ENCODE results near the gene FSTL5.

FSTL5 gene

DNA sequence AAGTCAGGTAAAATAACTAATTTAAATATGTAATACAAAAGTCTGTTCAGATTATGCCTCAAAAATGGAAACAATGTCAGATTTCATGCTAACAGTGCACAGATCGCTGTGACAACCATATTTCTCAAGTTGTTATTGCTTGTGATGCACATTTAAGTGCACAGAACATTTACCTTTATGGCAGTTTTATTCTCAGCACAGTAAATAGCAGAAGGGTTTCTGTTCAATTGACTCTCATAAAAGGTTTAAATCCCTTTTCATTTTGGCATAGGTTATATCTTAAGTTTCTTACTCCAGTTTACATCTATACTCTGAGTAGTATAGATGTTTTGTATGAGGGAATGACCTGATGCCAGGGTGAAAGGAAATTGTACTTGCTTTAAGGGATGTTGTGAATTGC lies 247.8 kb downstream of the FSTL5 start:
- H3K27me3 ChIP-seq (ENCODE audit: control insufficient read depth, insufficient read depth, low read length) = no peaks in the 10 kb centered on the region
- no peaks in the 10 kb centered on the region for H3K4me1 ChIP-seq (ENCODE audit: control insufficient read depth, insufficient read depth, low read length)
- no peak for DNase-seq (ENCODE audit: low read depth, low spot score)
- no peak overlapping the region for H3K27ac ChIP-seq (ENCODE audit: low read length)
- no peaks in the 10 kb centered on the region for H3K9me3 ChIP-seq (ENCODE audit: control insufficient read depth, insufficient read depth, low read length)
- no peak overlapping the region for H3K4me3 ChIP-seq (ENCODE audit: low read length)
- WGBS (ENCODE audit: insufficient coverage, insufficient read length) = no CpG with 5 or more reads among the region's 1 CpG
- H3K36me3 ChIP-seq (ENCODE audit: control insufficient read depth, insufficient read depth, low read length) = no peaks in the 10 kb centered on the region

DNA sequence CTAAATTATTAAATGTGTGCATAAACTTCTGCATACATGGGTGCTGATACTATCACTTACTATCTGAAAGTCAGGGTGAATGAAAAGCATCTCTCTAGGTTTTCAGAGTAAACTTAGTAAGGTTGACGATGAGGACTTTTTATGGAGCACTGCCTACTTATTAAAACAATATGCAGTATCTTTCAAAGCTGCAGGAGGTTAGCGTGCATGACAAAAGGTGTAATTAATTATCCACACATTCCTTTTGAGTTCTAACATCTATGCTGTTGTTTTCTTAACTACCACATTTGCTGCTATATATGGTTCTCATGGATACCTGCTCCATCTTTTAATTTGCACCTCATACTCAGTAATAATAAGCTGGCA lies 256.2 kb downstream of the FSTL5 start:
- H3K4me1 ChIP-seq (ENCODE audit: control insufficient read depth, insufficient read depth, low read length) = no peaks in the 10 kb centered on the region
- no peak overlapping the region for H3K4me3 ChIP-seq (ENCODE audit: low read length)
- no peak for DNase-seq (ENCODE audit: low read depth, low spot score)
- no CpG with 5 or more reads among the region's 2 CpGs for WGBS (ENCODE audit: insufficient coverage, insufficient read length)
- no peaks in the 10 kb centered on the region for H3K36me3 ChIP-seq (ENCODE audit: control insufficient read depth, insufficient read depth, low read length)
- no peak overlapping the region for H3K27ac ChIP-seq (ENCODE audit: low read length)
- H3K9me3 ChIP-seq (ENCODE audit: control insufficient read depth, insufficient read depth, low read length) = no peaks in the 10 kb centered on the region
- no peaks in the 10 kb centered on the region for H3K27me3 ChIP-seq (ENCODE audit: control insufficient read depth, insufficient read depth, low read length)

GRCh38 chr4:161906836-161907589 lies 256.8 kb downstream of the FSTL5 start:
- Histone ChIP-seq H3K9me3 (ENCODE audit: control insufficient read depth, insufficient read depth, low read length) (no peaks in the 10 kb centered on the region), H3K36me3 (ENCODE audit: control insufficient read depth, insufficient read depth, low read length) (no peaks in the 10 kb centered on the region)
- WGBS (ENCODE audit: insufficient coverage, insufficient read length) = no CpG with 5 or more reads among the region's 4 CpGs

GRCh38 chr4:161900110-161900509 lies 263.7 kb downstream of the FSTL5 start:
- Histone ChIP-seq H3K36me3 (ENCODE audit: control insufficient read depth, insufficient read depth, low read length) (no peaks in the 10 kb centered on the region), H3K4me1 (ENCODE audit: control insufficient read depth, insufficient read depth, low read length) (no peaks in the 10 kb centered on the region), H3K9me3 (ENCODE audit: control insufficient read depth, insufficient read depth, low read length) (no peaks in the 10 kb centered on the region), H3K27ac (ENCODE audit: low read length) (no peak overlapping the region), H3K4me3 (ENCODE audit: low read length) (no peak overlapping the region), H3K27me3 (ENCODE audit: control insufficient read depth, insufficient read depth, low read length) (no peaks in the 10 kb centered on the region)
- DNase-seq (ENCODE audit: low read depth, low spot score) = no peak
- WGBS (ENCODE audit: insufficient coverage, insufficient read length) = no CpG with 5 or more reads among the region's 6 CpGs

More at GRCh38 chr4:161906836-161907589, 256.8 kb downstream of the FSTL5 start:
- Histone ChIP-seq H3K4me1 (ENCODE audit: control insufficient read depth, insufficient read depth, low read length) (no peaks in the 10 kb centered on the region), H3K27ac (ENCODE audit: low read length) (no peak overlapping the region), H3K27me3 (ENCODE audit: control insufficient read depth, insufficient read depth, low read length) (no peaks in the 10 kb centered on the region), H3K4me3 (ENCODE audit: low read length) (no peak overlapping the region)
- DNase-seq (ENCODE audit: low read depth, low spot score) = no peak

- Histone ChIP-seq H3K9me3 (ENCODE audit: control insufficient read depth, insufficient read depth, low read length) (no peaks in the 10 kb centered on the region), H3K4me1 (ENCODE audit: control insufficient read depth, insufficient read depth, low read length) (no peaks in the 10 kb centered on the region), H3K27ac (ENCODE audit: low read length) (no peak overlapping the region), H3K4me3 (ENCODE audit: low read length) (no peak overlapping the region), H3K36me3 (ENCODE audit: control insufficient read depth, insufficient read depth, low read length) (no peaks in the 10 kb centered on the region), H3K27me3 (ENCODE audit: control insufficient read depth, insufficient read depth, low read length) (no peaks in the 10 kb centered on the region)
- no peak for DNase-seq (ENCODE audit: low read depth, low spot score)
- WGBS (ENCODE audit: insufficient coverage, insufficient read length) = no CpG with 5 or more reads among the region's 6 CpGs
Observed at GRCh38 chr4:161894493-161895167, 269.2 kb downstream of the FSTL5 start.

DNA sequence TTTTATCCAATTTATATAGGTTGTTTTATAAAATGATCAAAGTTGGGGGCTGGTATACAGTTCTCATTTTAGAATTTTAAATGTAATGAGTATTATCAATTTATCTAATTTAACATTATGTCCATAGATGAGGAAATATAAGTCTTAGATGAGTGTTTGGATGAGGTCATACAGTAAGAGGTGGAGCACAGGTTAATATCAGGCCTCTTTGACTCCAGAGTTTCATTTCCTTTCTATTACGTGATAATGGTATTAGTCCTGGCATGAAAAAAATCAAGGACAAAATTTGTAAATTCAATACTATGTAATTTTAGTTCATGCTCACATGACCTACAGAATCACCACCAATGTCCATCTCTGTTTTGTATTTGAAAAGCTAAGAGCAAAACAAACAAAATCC lies 269.8 kb downstream of the FSTL5 start:
- no peak for DNase-seq (ENCODE audit: low read depth, low spot score)
- WGBS (ENCODE audit: insufficient coverage, insufficient read length) = no CpG with 5 or more reads among the region's 1 CpG

DNA sequence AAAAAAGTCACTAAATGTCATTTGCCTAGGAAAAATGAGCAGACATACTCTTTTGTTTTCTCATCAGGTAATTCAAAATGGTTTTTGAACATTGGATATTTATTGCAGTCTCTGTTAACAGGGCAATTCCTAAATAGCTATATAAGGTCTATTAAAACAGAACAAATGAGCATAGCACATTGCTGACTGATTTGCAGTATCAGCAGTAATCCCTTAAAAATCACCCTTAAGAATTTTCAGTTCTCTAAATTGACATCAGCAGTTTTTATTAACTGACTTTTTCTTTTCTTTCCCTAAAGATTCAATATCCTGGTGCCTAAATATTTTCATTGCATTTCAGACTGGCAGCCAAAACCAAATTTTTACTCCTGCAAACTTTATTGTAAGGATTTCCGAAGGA lies 270.2 kb downstream of the FSTL5 start:
- H3K27ac ChIP-seq (ENCODE audit: low read length) = no peak overlapping the region
- H3K4me1 ChIP-seq (ENCODE audit: control insufficient read depth, insufficient read depth, low read length) = no peaks in the 10 kb centered on the region
- no peaks in the 10 kb centered on the region for H3K27me3 ChIP-seq (ENCODE audit: control insufficient read depth, insufficient read depth, low read length)
- H3K36me3 ChIP-seq (ENCODE audit: control insufficient read depth, insufficient read depth, low read length) = no peaks in the 10 kb centered on the region
- DNase-seq (ENCODE audit: low read depth, low spot score) = no peak
- H3K4me3 ChIP-seq (ENCODE audit: low read length) = no peak overlapping the region
- WGBS (ENCODE audit: insufficient coverage, insufficient read length) = no CpG with 5 or more reads among the region's 1 CpG
- H3K9me3 ChIP-seq (ENCODE audit: control insufficient read depth, insufficient read depth, low read length) = no peaks in the 10 kb centered on the region

More for the DNA sequence above, 269.8 kb downstream of the FSTL5 start:
- Histone ChIP-seq H3K27me3 (ENCODE audit: control insufficient read depth, insufficient read depth, low read length) (no peaks in the 10 kb centered on the region), H3K27ac (ENCODE audit: low read length) (no peak overlapping the region), H3K4me3 (ENCODE audit: low read length) (no peak overlapping the region), H3K4me1 (ENCODE audit: control insufficient read depth, insufficient read depth, low read length) (no peaks in the 10 kb centered on the region), H3K9me3 (ENCODE audit: control insufficient read depth, insufficient read depth, low read length) (no peaks in the 10 kb centered on the region), H3K36me3 (ENCODE audit: control insufficient read depth, insufficient read depth, low read length) (no peaks in the 10 kb centered on the region)

- H3K9me3 ChIP-seq (ENCODE audit: control insufficient read depth, insufficient read depth, low read length) = no peaks in the 10 kb centered on the region
- H3K27ac ChIP-seq (ENCODE audit: low read length) = no peak overlapping the region
- H3K4me1 ChIP-seq (ENCODE audit: control insufficient read depth, insufficient read depth, low read length) = no peaks in the 10 kb centered on the region
- no peaks in the 10 kb centered on the region for H3K36me3 ChIP-seq (ENCODE audit: control insufficient read depth, insufficient read depth, low read length)
- H3K27me3 ChIP-seq (ENCODE audit: control insufficient read depth, insufficient read depth, low read length) = no peaks in the 10 kb centered on the region
- DNase-seq (ENCODE audit: low read depth, low spot score) = no peak
- no peak overlapping the region for H3K4me3 ChIP-seq (ENCODE audit: low read length)
Observed at GRCh38 chr4:161892951-161893350, 270.8 kb downstream of the FSTL5 start.

DNA sequence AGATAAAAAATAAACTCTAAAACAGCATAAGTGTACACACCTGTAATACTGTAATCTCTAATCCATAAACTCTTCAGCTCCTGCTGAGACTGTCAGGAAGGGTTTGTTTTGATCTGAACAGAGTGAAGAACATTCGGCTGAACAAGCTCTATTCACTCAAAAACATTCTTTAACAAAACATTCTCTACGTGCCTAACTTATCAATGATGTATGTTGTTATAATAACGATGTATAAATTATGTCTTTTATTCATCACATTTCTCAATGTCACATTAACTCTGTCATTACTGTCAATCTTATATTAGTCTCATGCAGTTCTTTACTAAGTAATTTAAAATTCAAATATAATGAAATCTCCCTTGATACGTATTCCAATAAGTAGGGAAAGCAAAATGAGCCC lies 280.6 kb downstream of the FSTL5 start:
- Histone ChIP-seq H3K4me3 (ENCODE audit: low read length) (no peak overlapping the region), H3K36me3 (ENCODE audit: control insufficient read depth, insufficient read depth, low read length) (no peaks in the 10 kb centered on the region), H3K27me3 (ENCODE audit: control insufficient read depth, insufficient read depth, low read length) (no peaks in the 10 kb centered on the region), H3K9me3 (ENCODE audit: control insufficient read depth, insufficient read depth, low read length) (no peaks in the 10 kb centered on the region), H3K4me1 (ENCODE audit: control insufficient read depth, insufficient read depth, low read length) (no peaks in the 10 kb centered on the region), H3K27ac (ENCODE audit: low read length) (no peak overlapping the region)
- no peak for DNase-seq (ENCODE audit: low read depth, low spot score)
- no CpG with 5 or more reads among the region's 4 CpGs for WGBS (ENCODE audit: insufficient coverage, insufficient read length)

DNA sequence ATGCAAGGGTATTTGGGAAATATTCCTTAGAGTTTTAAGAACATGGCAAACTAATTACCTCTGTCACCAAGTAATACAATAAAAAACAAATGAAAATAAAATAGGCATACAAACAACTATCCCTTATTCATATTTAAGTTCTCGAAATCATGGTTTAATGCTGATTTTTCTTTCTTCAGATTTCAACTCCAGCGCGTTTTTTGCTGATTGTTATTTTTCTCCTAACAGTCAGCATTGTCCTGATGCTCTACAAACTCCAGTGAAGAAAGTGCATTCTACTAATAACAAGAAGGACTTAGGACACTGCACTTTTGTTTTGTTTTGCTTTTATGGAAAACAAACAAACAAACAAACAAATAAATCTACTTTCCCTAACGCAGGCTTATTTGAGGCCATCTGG lies 282.4 kb downstream of the FSTL5 start:
- H3K27ac ChIP-seq (ENCODE audit: low read length) = no peak overlapping the region
- no peaks in the 10 kb centered on the region for H3K4me1 ChIP-seq (ENCODE audit: control insufficient read depth, insufficient read depth, low read length)
- DNase-seq (ENCODE audit: low read depth, low spot score) = no peak
- no peaks in the 10 kb centered on the region for H3K9me3 ChIP-seq (ENCODE audit: control insufficient read depth, insufficient read depth, low read length)
- H3K27me3 ChIP-seq (ENCODE audit: control insufficient read depth, insufficient read depth, low read length) = no peaks in the 10 kb centered on the region
- H3K36me3 ChIP-seq (ENCODE audit: control insufficient read depth, insufficient read depth, low read length) = no peaks in the 10 kb centered on the region
- H3K4me3 ChIP-seq (ENCODE audit: low read length) = no peak overlapping the region
- no CpG with 5 or more reads among the region's 4 CpGs for WGBS (ENCODE audit: insufficient coverage, insufficient read length)

DNA sequence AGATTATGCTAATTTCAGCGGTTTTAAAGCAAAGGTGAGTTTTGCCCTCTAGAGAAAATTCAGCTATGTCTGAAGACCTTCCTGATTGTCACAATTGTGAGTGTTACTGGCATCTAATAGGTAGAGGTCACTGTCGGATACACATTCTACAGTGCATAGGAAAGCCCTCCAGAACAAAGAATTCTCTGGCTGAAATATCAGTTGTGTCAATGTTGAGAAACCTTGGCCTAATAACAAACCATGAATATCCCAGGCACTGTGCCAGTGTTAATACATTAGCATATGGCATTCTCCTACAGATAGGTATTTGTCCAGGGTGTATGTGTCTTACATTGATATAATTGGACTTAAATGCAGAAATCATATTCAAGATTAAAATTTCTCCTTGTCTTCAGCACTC lies 294.3 kb downstream of the FSTL5 start:
- H3K4me3 ChIP-seq (ENCODE audit: low read length) = no peak overlapping the region
- WGBS (ENCODE audit: insufficient coverage, insufficient read length) = no CpG with 5 or more reads among the region's 2 CpGs
- DNase-seq (ENCODE audit: low read depth, low spot score) = no peak
- H3K27ac ChIP-seq (ENCODE audit: low read length) = no peak overlapping the region
- no peaks in the 10 kb centered on the region for H3K9me3 ChIP-seq (ENCODE audit: control insufficient read depth, insufficient read depth, low read length)
- H3K27me3 ChIP-seq (ENCODE audit: control insufficient read depth, insufficient read depth, low read length) = no peaks in the 10 kb centered on the region
- no peaks in the 10 kb centered on the region for H3K36me3 ChIP-seq (ENCODE audit: control insufficient read depth, insufficient read depth, low read length)
- no peaks in the 10 kb centered on the region for H3K4me1 ChIP-seq (ENCODE audit: control insufficient read depth, insufficient read depth, low read length)
